GM11168 (cell line): ENCODE data around the gene ZW10.
"Not testable (repeated sequence)": the region's sequence is repeated elsewhere in the genome, so short reads cannot be mapped to it uniquely, and the experiment has no call there.

Source experiments
- in situ Hi-C: fragments of 300-500 bp; cut with MboI; formaldehyde crosslinking; loops from one replicate; pipeline ENCODE4 v1.12.0; 2022; ENCODE audit warnings: low sequenced_read_pairs; ENCODE audit not compliant: unreplicated experiment

The ZW10 gene

DNA sequence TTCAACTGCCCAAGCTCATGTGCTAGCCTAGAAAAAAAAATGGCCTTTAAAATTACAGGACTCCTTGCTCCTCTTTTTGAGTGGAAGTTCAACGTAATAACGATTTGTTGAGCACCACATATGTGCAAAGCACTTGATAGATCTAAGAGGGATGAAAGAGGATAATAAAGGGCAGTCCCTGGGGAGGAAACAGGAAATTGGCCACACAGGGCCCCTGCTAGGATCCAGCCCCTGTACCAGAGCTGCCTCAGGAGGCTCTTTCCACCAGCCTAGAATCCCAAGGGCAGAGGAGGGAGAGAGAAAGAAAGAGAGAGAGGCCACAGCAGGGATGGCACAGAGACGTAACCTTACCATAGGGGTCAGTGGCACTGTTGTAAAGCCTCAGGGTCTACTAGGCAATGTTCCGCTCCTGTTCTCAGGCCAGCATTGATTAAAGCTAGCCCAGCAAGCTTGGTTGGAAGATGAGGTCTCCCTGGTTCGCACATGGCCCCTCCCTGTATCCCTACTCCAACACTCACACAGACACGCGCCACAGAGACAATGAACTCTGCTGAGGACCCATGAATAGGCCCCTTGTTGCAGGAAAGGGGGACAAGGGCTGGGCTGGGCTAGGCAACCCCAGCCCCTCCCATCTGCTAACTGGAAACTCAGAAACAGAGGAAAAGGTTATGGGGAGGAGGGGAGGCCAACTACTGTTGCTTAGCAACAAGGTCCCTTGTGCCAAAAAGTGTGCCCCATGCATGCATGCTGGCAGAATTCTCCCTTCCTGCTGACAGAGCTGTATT lies 67.4 kb downstream of the ZW10 start, which contains the start of gene TMPRSS5:
Gene TMPRSS5, minus strand, starts transcription at position 438 of the 785 bp plus-strand sequence. Its CDS starts 84 bp downstream, at position 354.
- in situ Hi-C loops: no loop called here

DNA sequence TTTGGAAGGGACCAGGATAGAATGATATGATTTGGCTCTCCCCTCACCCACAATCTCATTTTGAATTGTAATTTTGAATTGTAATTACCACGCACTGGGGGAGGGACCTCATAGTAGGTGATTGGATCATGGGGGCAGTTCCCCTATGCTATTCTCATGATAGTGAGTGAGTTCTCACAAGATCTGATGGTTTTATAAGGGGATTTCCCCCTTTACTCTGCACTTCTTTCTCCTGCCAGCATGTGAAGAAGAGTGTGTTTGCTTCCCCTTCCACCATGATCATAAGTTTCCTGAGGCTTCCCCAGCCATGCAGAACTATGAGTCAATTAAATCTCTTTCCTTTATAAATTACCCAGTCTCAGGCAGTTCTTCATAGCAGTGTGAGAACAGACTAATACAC lies 69.9 kb downstream of the ZW10 start:
- in situ Hi-C loops: not testable (repeated sequence)

DNA sequence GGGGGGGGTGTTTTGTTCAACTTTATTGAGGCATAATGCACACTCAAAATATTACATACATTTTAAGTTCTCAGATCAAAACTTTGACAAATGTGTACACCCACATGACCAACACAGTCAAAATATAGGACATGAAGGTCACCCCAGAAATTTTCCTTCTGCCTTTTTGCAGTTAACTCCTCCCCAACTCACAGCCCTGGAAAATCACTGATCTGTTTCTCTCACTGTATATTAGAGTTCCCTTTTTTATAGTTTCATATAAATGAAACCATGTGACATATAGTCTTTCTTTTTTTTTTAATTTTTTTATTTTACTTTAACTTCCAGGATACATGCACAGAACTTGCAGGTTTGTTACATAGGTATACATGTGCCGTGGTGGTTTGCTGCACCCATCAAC lies 72.0 kb downstream of the ZW10 start:
- in situ Hi-C loops: no loop called here

DNA sequence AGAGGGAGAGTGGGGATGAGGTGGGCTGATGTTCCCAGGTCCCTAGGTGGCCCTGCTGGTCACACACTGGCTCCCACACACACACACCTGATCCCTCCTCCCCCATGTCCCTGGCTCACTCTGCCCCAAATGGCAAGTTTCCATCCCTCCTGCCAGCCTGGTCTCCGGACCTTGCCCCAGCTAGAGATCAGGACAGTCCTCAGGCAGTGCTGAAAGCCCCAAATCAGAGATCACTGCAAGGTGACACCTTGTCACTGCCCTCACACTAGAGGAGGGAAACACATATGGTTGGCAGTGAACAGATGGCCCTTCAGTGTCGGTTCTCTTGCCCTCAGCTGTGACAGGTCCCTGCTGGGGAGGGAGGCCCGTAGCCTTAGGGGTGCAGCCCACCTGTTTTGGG lies 75.0 kb downstream of the ZW10 start:
- in situ Hi-C loops: no loop called here

GRCh38 chr11:113697756-113698407 lies 75.6 kb downstream of the ZW10 start:
- in situ Hi-C loops: no loop called here

GRCh38 chr11:113697111-113697510 lies 76.4 kb downstream of the ZW10 start:
- in situ Hi-C loops: no loop called here

DNA sequence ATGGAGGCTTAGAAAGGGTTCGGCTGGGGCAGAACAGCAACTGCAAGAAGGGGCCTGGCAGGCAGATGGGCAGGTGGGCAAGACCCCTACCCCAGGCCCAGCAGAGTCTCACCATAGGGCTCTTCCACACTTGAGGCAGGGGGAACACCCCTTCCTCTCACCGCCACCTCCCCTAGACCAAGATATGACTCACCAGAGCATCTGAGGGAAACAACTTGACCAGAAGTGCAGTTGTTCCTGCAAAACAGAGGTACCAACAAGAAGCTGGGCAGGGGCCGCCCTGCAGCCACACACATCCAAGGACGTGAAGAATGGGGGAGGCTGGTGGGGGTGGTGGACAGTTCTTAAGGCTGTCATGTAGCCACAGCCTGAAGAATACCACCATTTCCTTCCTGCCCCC lies 78.3 kb downstream of the ZW10 start:
- in situ Hi-C loops: no loop called here

- in situ Hi-C loops: no loop called here
Measured at GRCh38 chr11:113694390-113694789, 79.1 kb downstream of the ZW10 start.

- in situ Hi-C loops: no loop called here
Measured at GRCh38 chr11:113693030-113693429, 80.5 kb downstream of the ZW10 start.

DNA sequence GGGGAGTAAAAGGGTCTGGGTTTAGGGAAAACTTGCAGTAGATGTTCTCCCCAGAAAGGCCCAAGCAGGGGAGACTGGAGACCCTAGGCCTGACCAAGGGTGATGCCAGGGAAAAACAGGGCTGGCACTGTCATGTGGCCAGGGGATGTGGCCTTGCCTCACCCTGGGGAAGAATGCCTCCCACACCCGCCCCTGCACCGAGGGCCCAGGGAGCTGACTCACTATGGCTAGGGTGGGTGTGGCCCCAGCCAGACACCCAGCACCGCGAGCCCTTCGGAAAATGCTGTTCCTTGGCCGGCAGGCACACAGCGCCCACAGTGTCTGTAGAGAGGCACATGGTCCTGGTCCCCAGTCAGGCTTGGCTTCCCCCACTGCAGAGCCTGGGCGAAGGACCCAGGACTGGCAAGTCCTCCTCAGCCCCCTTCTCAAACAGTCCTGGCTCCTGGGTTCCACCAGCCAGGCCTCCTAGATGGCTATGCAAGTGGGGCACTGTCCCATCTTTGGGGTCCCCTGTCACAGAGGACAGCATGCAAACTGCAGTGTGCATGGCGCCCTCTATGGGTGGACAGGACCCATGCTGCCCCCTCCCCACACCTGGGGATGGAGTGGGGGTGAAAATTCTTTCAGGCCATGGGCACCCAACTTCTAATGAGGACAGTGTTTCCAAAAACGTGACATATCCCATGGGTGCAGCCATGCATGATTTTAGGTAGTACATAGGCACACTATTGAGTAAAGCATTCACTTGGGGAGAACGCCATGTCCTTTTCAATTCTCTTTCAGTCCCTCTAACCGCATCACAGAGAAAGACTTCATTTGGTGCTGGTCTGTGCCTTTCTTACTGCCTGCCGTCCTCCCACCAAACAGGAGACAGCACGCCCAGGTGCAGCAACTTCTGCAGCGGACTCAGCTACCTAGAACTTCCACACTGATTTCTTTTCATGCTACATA lies 82.6 kb downstream of the ZW10 start:
- in situ Hi-C loops: no loop called here

- in situ Hi-C loops: no loop called here
Measured at GRCh38 chr11:113689768-113690618, 83.5 kb downstream of the ZW10 start.

- in situ Hi-C loops: no loop called here
Measured at GRCh38 chr11:113685654-113686359, 87.7 kb downstream of the ZW10 start.

DNA sequence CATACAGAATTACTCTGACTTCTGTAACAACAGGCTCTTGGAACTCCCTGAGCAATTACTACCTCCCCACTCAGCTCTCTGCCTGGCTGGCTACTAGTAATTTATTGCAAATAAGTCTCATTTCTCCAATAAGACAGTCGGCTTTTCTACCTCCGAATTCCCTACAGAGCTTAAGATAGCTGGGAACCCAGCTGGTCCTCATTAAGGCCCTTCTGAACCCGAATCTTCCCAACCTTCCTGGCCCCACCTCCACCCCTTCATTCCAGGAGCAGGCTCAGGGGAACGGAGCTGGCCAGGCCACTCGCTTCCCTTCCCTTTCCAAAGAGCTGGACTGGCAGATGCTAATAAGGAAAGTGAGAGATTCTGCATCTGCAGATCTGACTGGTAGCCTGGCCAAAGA lies 89.0 kb downstream of the ZW10 start:
- in situ Hi-C loops: no loop called here

GRCh38 chr11:113683481-113684046 lies 89.9 kb downstream of the ZW10 start:
- in situ Hi-C loops: no loop called here
